ENCODE results near the gene MUC2.

GRCh38 chr11:1070594-1071462, 3.8 kb upstream of the MUC2 start:
- TF ChIP-seq, protein P1, sequence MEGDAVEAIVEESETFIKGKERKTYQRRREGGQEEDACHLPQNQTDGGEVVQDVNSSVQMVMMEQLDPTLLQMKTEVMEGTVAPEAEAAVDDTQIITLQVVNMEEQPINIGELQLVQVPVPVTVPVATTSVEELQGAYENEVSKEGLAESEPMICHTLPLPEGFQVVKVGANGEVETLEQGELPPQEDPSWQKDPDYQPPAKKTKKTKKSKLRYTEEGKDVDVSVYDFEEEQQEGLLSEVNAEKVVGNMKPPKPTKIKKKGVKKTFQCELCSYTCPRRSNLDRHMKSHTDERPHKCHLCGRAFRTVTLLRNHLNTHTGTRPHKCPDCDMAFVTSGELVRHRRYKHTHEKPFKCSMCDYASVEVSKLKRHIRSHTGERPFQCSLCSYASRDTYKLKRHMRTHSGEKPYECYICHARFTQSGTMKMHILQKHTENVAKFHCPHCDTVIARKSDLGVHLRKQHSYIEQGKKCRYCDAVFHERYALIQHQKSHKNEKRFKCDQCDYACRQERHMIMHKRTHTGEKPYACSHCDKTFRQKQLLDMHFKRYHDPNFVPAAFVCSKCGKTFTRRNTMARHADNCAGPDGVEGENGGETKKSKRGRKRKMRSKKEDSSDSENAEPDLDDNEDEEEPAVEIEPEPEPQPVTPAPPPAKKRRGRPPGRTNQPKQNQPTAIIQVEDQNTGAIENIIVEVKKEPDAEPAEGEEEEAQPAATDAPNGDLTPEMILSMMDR (IDR thresholded peaks at IDR 0.05) = no peak
- no peak for TF ChIP-seq POLR2A (IDR thresholded peaks at IDR 0.05)
